NCI-H1092 (cell line): Measurements from ENCODE around the gene VCAN.
A peak's percentile ranks its signal among the peaks of the same experiment; 100 is the strongest.

Experiments
- DNase-seq: peaks from one replicate; lab custom pipeline; 2025; lab: John Stamatoyannopoulos, UW

Gene VCAN

DNA sequence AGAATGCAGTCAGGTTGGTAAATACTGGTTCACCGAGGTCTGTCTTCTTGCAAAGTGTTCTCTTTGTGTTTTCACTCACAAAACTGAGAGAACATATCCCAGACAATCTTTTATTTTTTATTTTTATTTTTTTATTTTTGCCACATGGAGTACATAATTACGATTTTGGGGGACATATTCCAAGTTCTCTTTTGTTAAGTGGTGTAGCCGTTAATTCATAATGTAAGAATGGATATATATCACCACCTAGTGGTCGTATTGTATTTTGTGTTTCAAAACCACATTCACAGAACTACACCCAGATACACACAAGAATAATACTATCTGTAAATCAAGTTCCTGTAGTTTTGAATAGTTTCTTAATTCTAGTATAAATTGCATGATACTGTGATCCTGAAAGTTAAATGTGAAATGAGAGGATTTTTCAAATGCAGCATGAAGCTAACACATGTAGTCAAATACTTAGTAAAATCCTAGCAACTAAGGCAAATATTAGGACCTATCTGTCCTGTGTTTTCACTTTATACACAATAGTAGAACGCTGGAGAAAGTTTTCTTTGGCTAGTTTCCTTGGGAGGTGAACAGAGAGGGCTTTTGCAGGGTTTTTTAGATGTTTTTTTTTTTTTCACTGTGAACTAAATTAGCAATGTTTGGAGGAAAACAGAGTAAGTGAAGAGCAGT is 92.7 kb downstream of the VCAN start:
- DNase-seq: peak; percentile 2

DNA sequence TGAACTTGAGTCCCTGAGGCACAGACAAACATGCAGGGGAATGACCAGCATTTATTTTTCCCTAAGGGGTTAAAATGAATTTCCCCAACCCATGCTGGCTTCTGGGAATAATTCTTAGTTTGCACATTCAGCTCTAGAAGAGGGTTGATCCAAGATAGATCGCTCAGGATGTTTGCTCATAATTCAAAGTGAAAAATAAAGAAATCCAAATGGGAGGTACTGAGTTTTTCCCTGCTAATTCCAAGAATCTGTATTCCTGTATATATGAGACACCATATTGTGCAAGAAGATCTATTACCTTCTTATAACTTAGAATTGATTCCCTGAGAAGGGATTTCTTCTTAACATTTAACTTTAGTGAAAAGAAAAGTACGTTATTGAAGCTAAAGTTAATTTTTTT is 96.2 kb downstream of the VCAN start:
- DNase-seq: no peak

DNA sequence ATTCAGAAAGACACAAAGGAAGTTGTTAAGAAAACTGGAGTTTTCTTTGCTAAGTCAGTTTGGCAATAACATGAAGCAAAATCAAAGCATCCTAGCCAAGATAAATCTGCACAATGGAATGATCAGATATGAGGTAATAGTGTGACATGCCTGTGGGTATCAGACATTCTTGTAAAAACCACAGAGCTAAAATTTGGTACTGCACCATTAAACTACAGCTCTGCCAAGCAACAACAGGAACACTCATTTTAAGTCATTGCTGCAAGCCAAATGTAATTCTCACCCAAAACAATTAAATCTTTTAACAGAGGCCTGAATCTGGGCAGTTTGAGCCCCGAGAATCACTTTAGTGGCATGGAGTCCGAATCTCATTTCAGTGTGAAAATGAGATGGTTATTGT is 96.6 kb downstream of the VCAN start:
- DNase-seq: no peak

DNA sequence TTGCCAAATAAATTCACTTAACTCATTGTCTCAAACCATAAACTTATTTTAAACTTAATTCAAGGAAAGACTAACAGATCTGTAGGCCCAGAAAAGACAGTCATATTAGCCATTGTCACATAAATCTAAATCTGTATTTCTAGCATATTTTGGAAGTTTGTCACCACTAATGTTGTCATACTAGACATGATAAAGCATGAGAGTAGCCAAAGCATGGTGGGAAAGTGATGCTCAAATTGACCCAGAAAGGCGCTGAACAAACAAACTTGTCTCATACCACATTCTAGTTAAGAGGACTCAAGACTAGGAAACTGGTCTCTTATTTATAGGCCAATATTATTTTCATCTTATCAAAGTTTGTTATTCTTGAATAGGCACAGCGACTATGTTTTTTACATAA is 99.4 kb downstream of the VCAN start:
- no peak for DNase-seq

DNA sequence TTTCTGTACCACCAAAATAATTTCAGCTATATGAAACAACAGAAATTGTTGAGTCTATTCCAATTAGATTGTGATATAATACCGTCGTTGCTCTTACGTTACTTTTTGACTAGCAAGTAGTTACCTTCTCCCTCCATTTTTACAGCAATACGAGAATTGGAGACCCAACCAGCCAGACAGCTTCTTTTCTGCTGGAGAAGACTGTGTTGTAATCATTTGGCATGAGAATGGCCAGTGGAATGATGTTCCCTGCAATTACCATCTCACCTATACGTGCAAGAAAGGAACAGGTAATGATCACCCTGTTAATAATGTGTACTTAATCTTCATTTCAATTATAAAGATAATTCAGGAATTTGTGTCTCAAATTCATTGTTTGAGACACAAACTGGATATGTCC is 100.7 kb downstream of the VCAN start:
- DNase-seq: no peak

DNA sequence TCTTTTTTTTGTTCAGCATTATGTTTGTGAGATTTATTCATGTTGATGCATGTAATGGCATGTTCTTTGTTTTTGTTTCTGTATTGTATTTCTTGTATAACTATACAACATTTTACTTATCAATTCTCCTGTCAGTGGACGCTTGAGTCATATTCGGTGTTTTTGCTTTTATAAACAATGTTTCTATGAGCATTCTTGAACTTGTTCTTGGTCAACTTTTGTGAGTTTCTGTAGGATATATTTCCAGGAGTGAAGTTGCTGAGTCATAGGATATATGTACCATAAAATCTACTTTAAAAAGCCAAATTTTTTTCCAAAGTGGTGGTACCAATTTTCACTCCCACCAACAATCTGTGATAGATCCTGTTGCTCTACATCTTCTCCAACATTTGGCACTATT is 104.8 kb downstream of the VCAN start:
- DNase-seq: no peak

DNA sequence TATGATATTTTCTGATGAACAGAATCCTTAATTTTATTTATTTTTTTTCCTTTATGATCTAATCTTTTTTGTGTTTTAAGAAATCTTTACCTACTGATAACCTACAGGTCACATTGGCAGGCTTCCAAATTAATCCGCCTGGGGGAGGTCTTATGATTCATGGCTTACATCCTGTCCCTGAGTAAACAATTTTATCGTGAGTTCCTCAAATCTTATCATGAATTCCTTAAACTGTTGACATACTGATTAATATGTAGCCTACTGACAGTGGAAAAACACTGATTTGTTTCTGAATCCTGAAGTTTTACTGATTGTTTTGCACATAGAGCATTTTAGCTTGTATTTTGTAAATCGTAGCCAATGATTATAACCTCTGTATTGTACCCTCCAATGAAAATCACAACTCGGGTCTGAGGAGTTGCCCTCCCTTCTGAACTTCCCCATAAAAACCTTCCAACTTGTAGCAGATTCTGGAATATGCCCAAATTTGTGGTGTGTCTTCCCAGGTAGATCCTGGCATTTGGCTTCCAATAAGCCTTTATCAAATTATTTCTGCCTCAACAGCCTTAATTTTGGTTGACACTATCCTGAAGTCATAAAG is 105.6 kb downstream of the VCAN start:
- no peak for DNase-seq

DNA sequence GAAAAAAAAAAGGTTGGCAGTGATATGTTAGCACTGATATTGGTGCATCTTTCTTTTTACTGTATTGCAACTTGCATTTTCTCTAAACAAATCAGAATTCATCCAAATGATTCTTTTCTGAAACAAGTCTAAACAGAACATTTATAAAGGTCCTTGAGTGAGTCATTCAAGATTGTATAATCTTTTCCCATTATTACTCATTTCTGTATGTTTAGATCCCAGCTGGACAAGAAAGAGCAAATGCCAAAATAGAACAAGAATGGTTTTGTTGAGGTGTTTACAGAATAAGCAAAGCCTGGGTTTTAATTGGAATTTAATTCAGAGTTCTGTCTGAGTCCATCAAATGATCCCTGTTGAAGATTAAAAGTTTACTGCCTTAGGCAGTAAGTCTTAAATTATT is 112.3 kb downstream of the VCAN start:
- DNase-seq: no peak

DNA sequence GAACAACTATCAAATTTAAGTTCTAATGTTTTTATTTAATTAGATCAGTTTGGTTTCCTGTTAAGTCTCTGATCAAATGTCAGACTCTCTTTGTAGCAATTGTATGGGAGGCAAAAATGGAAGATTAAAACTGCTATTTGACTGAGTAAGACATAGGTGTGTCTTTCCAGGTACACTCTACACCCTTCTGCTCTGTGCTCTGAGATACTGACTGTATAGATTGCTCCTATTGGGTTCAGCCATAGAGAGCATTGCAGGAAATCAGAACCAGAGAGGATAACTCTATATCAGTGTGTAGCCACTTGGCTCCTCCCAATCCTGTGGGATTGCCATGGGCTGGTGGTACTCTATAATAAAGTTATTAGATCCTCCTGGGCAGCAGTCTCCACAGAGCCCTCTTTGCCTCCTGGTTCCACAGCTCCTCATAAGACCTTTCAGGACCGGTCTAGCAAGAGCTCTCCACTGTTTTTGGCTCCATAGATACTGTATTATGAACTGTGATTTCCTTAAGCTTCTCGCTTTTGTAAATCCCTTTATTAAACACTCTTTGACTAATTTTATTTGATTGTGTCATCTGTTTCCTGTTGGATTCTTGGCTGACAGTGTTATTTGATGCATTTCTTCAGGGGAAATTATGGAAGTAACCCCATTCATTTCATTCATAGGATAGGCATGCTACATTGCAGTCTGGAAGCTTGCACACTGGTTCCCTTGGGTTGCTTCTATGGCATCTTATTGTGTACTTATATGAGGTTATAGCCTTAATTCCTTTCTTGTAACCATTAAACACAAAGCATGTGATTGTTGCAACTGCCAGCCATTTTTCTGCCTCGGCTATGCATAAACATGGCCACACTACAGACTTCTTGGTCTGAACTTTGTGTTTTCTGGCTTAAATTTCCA is 115.6 kb downstream of the VCAN start:
- no peak for DNase-seq

DNA sequence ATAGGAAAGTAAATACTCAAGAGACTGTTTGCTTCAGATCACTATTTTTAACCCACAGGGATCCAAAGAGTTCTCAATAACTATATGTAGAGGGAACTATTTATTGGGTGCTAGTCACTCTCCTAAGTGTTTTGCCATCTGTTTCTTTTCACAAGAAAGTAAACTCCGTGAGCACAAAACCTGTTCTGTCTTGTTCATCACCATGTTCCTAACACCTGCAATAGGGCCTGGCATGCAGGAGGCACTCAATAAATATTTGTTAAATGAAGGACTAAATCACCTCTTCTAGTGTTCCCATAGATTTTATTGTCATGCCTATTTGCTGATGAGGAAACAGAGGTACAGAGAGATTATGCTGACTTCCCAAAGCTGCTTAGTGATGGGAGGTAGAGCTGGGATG is 118.2 kb downstream of the VCAN start:
- DNase-seq: no peak

DNA sequence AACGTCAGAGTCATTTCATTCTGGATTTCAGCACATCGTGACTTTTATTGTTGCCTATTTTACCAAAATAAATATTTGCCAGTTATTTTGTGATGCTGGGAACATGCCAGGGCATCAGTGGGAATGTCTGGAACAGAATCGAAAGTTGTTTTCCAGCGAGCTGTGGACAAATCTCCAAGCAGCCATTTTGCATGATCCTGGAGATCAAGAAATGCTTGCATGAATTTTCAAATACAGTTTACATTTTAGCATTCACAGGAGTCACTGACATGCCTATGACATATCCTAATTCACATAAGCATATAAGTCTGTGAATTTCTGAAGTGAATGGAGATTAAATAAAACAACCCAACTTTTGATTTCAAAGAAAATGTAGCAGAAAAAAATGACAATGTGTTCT is 119.4 kb downstream of the VCAN start:
- DNase-seq: no peak

DNA sequence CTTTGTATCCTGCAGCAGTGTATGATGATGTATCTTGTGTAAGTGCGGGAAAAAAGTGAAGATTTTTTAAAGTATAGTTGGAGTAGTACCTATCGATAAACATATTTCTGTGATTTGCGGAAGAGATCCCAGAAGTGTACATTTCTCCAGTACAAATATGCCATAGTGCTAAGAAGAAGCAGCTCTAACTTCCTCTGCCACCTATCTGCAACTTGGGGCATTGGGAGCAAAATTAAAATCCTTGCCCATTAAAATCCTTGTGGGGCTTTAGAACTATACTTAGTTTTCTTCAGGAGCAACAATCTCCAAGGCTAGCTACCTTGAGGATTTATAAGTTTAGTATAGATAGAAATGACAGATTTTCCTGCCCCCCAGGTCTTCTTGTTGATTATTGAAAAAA is 123.7 kb downstream of the VCAN start:
- no peak for DNase-seq

DNA sequence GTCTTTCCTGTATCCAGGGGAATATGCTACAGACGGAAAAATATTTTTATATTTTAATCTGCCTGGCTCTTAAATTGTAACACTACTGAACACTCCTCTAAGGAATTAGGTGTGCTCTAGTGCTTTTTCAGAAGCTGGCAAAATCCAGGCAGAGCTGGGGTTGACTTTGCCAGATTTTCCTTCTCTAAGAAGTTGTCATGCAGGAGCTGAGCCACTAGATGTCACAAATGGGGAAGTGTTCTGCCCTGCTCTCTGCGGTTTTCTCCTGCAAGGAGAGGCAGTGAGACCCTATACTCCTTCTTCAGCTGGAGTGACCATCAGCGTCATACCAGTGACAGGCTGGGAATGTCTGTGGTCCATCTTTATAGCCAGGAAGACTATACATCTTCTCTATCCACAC is 136.6 kb downstream of the VCAN start:
- DNase-seq: no peak

DNA sequence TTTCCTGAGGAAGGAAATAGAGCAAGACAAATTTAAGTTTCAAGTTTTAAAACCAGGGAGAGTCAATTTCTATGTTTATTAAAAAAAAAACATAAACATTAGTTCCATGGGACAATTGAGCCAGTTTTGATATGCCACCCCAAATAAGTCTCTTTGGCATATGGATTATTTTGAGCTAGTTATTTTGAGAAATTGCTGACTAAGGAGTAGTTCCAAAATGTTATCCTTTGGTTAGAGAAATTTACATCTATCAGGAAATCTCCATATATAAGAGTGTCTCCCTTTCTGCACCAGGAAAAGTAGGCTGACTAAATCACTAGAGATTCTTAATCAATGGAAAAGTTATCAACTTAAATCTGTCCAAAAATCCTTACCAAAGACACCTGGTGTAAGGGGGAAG is 143.3 kb downstream of the VCAN start:
- no peak for DNase-seq

DNA sequence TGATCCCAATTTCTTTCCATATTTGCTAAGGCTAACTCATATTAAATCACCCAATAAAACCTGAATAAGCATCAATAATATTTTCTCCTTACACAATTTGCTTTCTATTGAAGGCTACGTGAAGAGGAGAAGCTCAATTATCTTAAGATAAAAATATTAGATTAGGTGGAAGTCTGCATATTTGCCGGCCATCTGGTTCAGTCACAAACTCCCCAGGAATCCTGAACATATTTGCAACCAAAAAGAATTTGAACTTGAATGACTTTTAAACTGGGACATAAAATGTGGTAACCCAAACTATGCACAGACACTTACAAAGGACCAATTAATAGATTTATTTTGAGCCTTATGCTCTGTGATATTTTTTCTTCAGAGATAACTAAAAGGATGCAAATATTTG is 156.8 kb downstream of the VCAN start:
- no peak for DNase-seq
